NCI-H1930 (cell line): ENCODE measurements around the gene MRTFB.

Experiments
- DNase-seq, 2 experiments: peaks; one replicate each; lab custom pipeline; 2025; lab: John Stamatoyannopoulos, UW

The MRTFB gene

DNA sequence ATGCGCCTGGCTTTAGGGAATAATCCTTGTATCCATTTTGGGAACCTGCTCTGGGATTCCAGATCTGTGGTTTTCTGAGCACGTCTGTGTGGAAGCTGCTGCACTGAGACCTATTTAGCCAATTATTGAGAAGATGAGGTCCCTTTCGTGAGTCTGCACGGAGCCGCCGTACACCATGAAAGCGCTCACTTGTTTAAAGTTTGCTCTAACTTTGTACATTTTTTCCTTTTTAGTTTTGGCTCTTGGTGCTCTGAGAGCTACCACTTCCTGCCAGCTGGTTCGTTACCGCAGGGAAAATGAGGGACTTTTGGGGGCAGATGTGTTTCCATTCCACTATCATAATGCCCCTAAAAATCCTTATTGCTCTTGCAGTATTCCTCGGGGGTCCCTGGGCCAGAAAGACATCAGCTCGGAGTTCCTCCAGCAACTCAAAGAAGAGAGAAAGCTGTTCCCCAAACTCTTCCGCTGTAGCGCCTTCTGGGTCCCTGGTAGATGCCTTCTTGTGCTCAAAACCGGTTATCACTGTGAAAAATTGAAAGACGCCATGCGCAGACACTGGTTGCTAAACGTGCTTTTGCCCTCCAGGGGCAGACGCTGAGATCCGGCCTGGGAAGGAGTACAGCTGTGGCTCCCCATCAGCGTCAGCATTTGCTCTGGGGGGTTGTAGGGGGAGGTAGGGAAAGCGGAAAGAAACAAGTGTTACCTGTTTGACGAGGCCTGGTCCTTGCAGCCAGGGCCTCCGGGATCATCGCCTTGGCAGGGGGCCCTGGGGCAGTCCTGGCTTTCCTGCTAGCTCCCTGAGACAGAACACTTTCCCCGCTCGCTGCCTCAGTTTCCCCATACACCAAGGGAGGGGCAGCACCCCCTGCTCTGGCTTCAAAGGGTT, 238.1 kb downstream of the MRTFB start:
- no peak for DNase-seq

DNA sequence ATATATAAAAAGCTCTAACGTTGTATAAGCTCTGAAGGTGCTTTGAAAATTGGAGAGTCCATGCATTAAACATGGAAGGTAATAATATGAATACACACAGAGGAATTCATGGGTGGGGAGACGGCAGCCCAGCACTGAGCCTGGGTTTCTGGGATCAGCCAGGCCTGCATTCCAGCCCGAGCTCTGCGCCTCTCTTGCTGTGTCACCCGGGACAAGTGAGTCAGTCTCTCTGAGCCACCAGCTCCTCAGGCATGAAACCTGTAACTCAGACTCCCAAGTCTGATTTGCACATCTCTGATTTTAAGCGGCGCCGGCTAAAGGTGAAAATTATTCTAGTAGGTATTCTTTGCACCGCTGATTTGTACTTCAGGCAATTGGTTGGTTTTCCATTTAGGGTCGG, 238.8 kb downstream of the MRTFB start:
- DNase-seq = no peak

DNA sequence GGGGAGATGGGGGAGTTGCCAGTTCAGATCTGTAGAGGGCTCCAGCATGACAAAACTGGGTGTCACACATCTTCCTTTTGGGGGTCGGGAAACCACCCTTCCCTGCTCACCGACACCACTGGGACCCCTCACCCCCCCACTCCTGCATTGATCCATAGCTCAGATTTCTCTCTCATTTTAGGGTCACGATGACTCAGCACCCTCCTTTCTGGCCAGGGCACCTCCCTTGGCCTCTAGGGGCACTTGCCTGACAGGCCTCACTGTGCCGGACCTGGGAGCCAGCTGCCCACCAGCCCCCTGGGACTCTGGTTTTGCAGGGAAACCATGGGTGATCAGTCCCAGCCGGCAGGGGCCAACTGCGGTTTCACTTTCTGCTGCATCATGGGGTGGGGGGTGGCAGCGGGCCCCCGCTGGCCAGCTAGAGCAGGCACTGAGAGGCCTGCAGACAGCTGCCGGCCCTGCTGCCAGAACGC, 239.4 kb downstream of the MRTFB start:
- DNase-seq = no peak

DNA sequence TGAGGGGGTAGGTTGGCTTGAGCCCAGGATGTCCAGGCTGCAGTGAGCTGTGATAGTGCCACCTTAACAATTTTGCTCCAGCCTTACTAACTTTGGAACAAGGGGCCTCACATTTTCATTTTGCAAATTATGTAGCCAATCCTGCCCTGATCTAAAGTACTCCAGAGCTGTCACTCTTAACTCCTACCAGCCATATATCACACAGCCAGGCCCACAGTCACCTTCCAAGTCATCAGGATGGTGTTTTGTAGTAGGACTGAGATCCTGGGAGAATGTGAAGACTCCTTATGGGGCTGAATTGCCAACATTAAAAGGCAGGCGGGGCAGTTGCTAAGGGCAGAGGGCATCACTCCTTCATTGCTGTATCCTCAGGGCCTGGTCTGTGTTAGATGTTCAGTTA, 243.0 kb downstream of the MRTFB start:
- no peak for DNase-seq

DNA sequence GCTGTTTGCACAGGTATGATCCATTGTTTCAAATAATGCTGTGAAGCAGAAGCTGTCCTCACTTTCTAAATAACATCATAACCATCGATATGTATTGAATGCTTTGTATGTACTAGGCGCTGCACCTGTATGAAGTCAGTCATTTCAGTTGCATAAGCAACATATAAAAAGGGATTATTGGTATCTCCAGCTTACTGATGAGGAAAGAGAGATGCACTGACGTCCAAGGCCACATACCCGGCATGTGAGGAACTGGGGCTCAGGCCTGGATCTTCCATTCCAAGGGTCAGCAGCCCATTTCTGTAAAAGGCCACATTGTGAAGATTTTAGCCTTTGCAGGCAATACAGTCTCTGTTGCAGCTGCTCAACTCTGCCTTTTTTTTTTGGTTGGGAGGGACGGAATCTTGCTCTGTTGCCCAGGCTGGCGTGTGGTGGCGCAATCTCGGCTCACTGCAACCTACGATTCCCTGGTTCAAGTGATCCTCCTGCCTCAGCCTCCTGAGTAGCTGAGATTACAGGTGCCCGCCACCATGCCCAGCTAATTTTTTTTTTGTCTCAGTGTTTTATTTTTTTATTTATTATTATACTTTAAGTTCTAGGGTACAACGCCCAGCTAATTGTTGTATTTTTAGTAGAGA, 244.7 kb downstream of the MRTFB start:
- no peak for DNase-seq
